ENCODE data around the gene LRRTM4. TPM values are rescaled to one million over a fixed set of nuclear protein-coding genes. Genes with fewer than 3 reads are reported as not detected.

The LRRTM4 gene
- not detected for polyA plus RNA-seq (2013, experiment 1 of 2; ENCODE audit: insufficient read length)
- polyA plus RNA-seq (2013, experiment 2 of 2; ENCODE audit: insufficient read length) = not detected

GRCh38 chr2:77521931-77522470 lies at the start of gene LRRTM4:
LRRTM4 (minus strand) TSS chr2:77522376.
- no peak for DNase-seq

GRCh38 chr2:77571545-77571944 lies 49.4 kb upstream of the LRRTM4 start:
- no peak for DNase-seq

GRCh38 chr2:77567723-77568122 lies 45.5 kb upstream of the LRRTM4 start:
- no peak for DNase-seq

GRCh38 chr2:77566582-77566981 lies 44.4 kb upstream of the LRRTM4 start:
- no peak for DNase-seq

- DNase-seq = no peak
Measured at GRCh38 chr2:77566131-77566530, 44.0 kb upstream of the LRRTM4 start.

- DNase-seq = no peak
Measured at GRCh38 chr2:77552956-77553355, 30.8 kb upstream of the LRRTM4 start.

- no peak for DNase-seq
Measured at GRCh38 chr2:77538031-77538430, 15.9 kb upstream of the LRRTM4 start.

GRCh38 chr2:77522888-77523287 lies 712 bp upstream of the LRRTM4 start:
- DNase-seq = no peak

- no peak for DNase-seq
Measured at GRCh38 chr2:77521548-77521891, 656 bp downstream of the LRRTM4 start.

GRCh38 chr2:77520641-77521547 lies 1.3 kb downstream of the LRRTM4 start:
- DNase-seq = no peak

- no peak for DNase-seq
Measured at GRCh38 chr2:77519888-77520506, 2.2 kb downstream of the LRRTM4 start.

- DNase-seq = no peak
Measured at GRCh38 chr2:77519164-77519887, 2.9 kb downstream of the LRRTM4 start.

- no peak for DNase-seq
Measured at GRCh38 chr2:77518311-77518710, 3.9 kb downstream of the LRRTM4 start.

GRCh38 chr2:77513191-77513590 lies 9.0 kb downstream of the LRRTM4 start:
- no peak for DNase-seq

GRCh38 chr2:77512507-77512906 lies 9.7 kb downstream of the LRRTM4 start:
- peak; percentile 2 for DNase-seq

- no peak for DNase-seq
Measured at GRCh38 chr2:77508511-77508910, 13.7 kb downstream of the LRRTM4 start.

- DNase-seq = no peak
Measured at GRCh38 chr2:77507657-77508056, 14.5 kb downstream of the LRRTM4 start.

- DNase-seq = no peak
Measured at GRCh38 chr2:77488141-77488540, 34.0 kb downstream of the LRRTM4 start.

- DNase-seq = no peak
Measured at GRCh38 chr2:77487074-77487803, 34.9 kb downstream of the LRRTM4 start.

GRCh38 chr2:77484026-77484425 lies 38.1 kb downstream of the LRRTM4 start:
- no peak for DNase-seq

GRCh38 chr2:77479895-77480294 lies 42.3 kb downstream of the LRRTM4 start:
- DNase-seq = no peak

GRCh38 chr2:77479395-77479794 lies 42.8 kb downstream of the LRRTM4 start:
- DNase-seq = no peak

Measured in fibroblast of skin of back (primary cell).